Renal pelvis (tissue), 4 donors: Measurements from ENCODE around the gene GAST. TPM values are rescaled to one million over a fixed set of nuclear protein-coding genes. Genes with fewer than 3 reads are reported as not detected.

Experiments used
- DNase-seq: peaks from one replicate; pipeline ENCODE4 v3.0.0-alpha.2; 2013
- polyA plus RNA-seq, 3 donors: library from polyadenylated mRNA; unstranded; fragments of 120-200 nt; gene quantifications; one replicate each; pipeline ENCODE4 v1.2.1, GENCODE V29; 2013; ENCODE audit not compliant: insufficient read length in 3 of 3

GAST gene
- polyA plus RNA-seq, 3 donors: not detected

GRCh38 chr17:41739661-41740352 is 27.7 kb downstream of the GAST start:
- no peak for DNase-seq

GRCh38 chr17:41740506-41740905 is 28.4 kb downstream of the GAST start:
- no peak for DNase-seq

GRCh38 chr17:41741709-41742108 is 29.6 kb downstream of the GAST start:
- DNase-seq: no peak

- DNase-seq: no peak
These were observed 36.1 kb downstream of the GAST start for GRCh38 chr17:41748275-41748674.

GRCh38 chr17:41750862-41751261 is 38.7 kb downstream of the GAST start:
- DNase-seq: no peak

GRCh38 chr17:41751288-41751687 is 39.2 kb downstream of the GAST start:
- DNase-seq: no peak

GRCh38 chr17:41754066-41754465 is 41.9 kb downstream of the GAST start:
- no peak for DNase-seq

GRCh38 chr17:41758601-41759000 is 46.5 kb downstream of the GAST start:
- no peak for DNase-seq

- DNase-seq: no peak
These were observed 48.7 kb downstream of the GAST start for GRCh38 chr17:41760878-41761277.

- no peak for DNase-seq
These were observed 50.3 kb downstream of the GAST start for GRCh38 chr17:41762391-41762790.

GRCh38 chr17:41762841-41763240 is 50.7 kb downstream of the GAST start:
- no peak for DNase-seq

GRCh38 chr17:41763327-41763726 is 51.2 kb downstream of the GAST start:
- no peak for DNase-seq

Other genes starting within 250 kb of the GAST start
- gene KRT32, start 244.9 kb upstream of the GAST start, polyA plus RNA-seq: not detected
- gene KRT35, start 231.2 kb upstream of the GAST start, polyA plus RNA-seq: under 1 TPM in 1 of 3 donors, not detected in 2; 0.04 TPM
- gene KRT36, start 222.4 kb upstream of the GAST start, polyA plus RNA-seq: not detected
- gene KRT13, start 206.7 kb upstream of the GAST start, polyA plus RNA-seq: 1 to 10 TPM in 2 of 3 donors, under 1 TPM in 1; 0.47 to 2.8 (median 1.4) TPM
- 1 to 10 TPM; 1.3 to 3.1 (median 2.9) TPM for gene KRT15, start 193.4 kb upstream of the GAST start, polyA plus RNA-seq
- gene KRT19, start 184.0 kb upstream of the GAST start, polyA plus RNA-seq: 100 to 1,000 TPM; 210 to 238 (median 223) TPM
- gene KRT9, start 140.3 kb upstream of the GAST start, polyA plus RNA-seq: not detected
- under 1 TPM in 2 of 3 donors, not detected in 1; 0.31 to 0.36 TPM for gene KRT14, start 125.4 kb upstream of the GAST start, polyA plus RNA-seq
- not detected for gene KRT16, start 99.6 kb upstream of the GAST start, polyA plus RNA-seq
- gene KRT17, start 87.8 kb upstream of the GAST start, polyA plus RNA-seq: 1 to 10 TPM; 1.6 to 4.8 (median 2.0) TPM
- 100 to 1,000 TPM; 651 to 702 (median 684) TPM for gene EIF1, start 23.4 kb upstream of the GAST start, polyA plus RNA-seq
- 1 to 10 TPM; 1.2 to 1.5 (median 1.3) TPM for gene HAP1, start 22.3 kb downstream of the GAST start, polyA plus RNA-seq
- 100 to 1,000 TPM; 218 to 260 (median 242) TPM for gene JUP, start 74.4 kb downstream of the GAST start, polyA plus RNA-seq
- gene P3H4, start 99.6 kb downstream of the GAST start, polyA plus RNA-seq: 10 to 100 TPM; 43.4 to 48.8 (median 44.8) TPM
- 100 to 1,000 TPM; 142 to 163 (median 160) TPM for gene FKBP10, start 100.7 kb downstream of the GAST start, polyA plus RNA-seq
- gene NT5C3B, start 123.9 kb downstream of the GAST start, polyA plus RNA-seq: 100 to 1,000 TPM in 1 of 3 donors, 10 to 100 TPM in 2; 91.4 to 111 (median 91.7) TPM
- gene KLHL10, start 125.5 kb downstream of the GAST start, polyA plus RNA-seq: under 1 TPM; 0.24 to 0.27 (median 0.27) TPM
- gene KLHL11, start 153.1 kb downstream of the GAST start, polyA plus RNA-seq: 10 to 100 TPM in 2 of 3 donors, 1 to 10 TPM in 1; 8.7 to 12.1 (median 10.3) TPM
- 10 to 100 TPM; 89.5 to 92.9 (median 90.9) TPM for gene ACLY, start 206.6 kb downstream of the GAST start, polyA plus RNA-seq
- 1 to 10 TPM; 5.9 to 8.6 (median 7.6) TPM for gene ODAD4, start 218.3 kb downstream of the GAST start, polyA plus RNA-seq